Fibroblast of lung (primary cell): Measurements from ENCODE around the gene MARK4. TPM values are rescaled to one million over a fixed set of nuclear protein-coding genes. Genes with fewer than 3 reads are reported as not detected.

Experiments
- DNase-seq, 2 donors: peaks; one replicate each; pipeline versions ENCODE4 v3.0.0 to v3.0.0-alpha.2; 2010; ENCODE audit warnings: low read depth in 2 of 2
- H2AFZ ChIP-seq: 2 replicates; pipeline ENCODE4 v1.5.1; 2012; ENCODE audit warnings: low read length, control low read depth, inconsistent platforms
- H3K27ac ChIP-seq: 2 replicates; pipeline ENCODE4 v1.5.1; 2011; ENCODE audit warnings: low read length, control low read depth; ENCODE audit not compliant: insufficient read depth
- H3K27me3 ChIP-seq: 2 replicates; pipeline ENCODE4 v1.5.1; 2011; ENCODE audit warnings: mild to moderate bottlenecking, low read length; ENCODE audit not compliant: control insufficient read depth, insufficient read depth
- H3K36me3 ChIP-seq: 2 replicates; pipeline ENCODE4 v1.5.1; 2011; ENCODE audit warnings: low read length; ENCODE audit not compliant: control insufficient read depth, insufficient read depth
- H3K4me1 ChIP-seq: 2 replicates; pipeline ENCODE4 v1.5.1; 2011; ENCODE audit warnings: low read length; ENCODE audit not compliant: control insufficient read depth, insufficient read depth; ENCODE audit errors: extremely low read depth
- H3K4me2 ChIP-seq: 2 replicates; pipeline ENCODE4 v1.5.1; 2011; ENCODE audit warnings: low read length, control low read depth; ENCODE audit not compliant: insufficient read depth; ENCODE audit errors: extremely low read depth
- H3K4me3 ChIP-seq, 4 experiments: fragments of 200-600 bp in 1 of 4; sonication (generic) in 1 of 4; replicated peaks in 1 of 4; 2 replicates each; pipeline ENCODE4 v1.5.1; 2011 to 2016; ENCODE audit warnings: low read length in 4 of 4, low read depth in 3 of 4, mild to moderate bottlenecking in 3 of 4, control low read depth in 2 of 4, inconsistent platforms in 1 of 4, mixed read lengths in 1 of 4; ENCODE audit not compliant: insufficient read depth in 1 of 4; ENCODE audit errors: control extremely low read depth in 1 of 4
- H3K79me2 ChIP-seq: 2 replicates; pipeline ENCODE4 v1.5.1; 2012; ENCODE audit warnings: mild to moderate bottlenecking, low read length, inconsistent platforms; ENCODE audit not compliant: control insufficient read depth, insufficient read depth
- H3K9ac ChIP-seq: 2 replicates; pipeline ENCODE4 v1.5.1; 2011; ENCODE audit warnings: mild to moderate bottlenecking, low read length, control low read depth; ENCODE audit not compliant: insufficient read depth
- H3K9me3 ChIP-seq: 2 replicates; pipeline ENCODE4 v1.5.1; 2012; ENCODE audit warnings: low read depth, low read length; ENCODE audit not compliant: control insufficient read depth, insufficient read depth
- H4K20me1 ChIP-seq: 2 replicates; pipeline ENCODE4 v1.5.1; 2011; ENCODE audit warnings: low read length; ENCODE audit not compliant: control insufficient read depth, insufficient read depth; ENCODE audit errors: extremely low read depth
- CTCF ChIP-seq, 2 donors: IDR thresholded peaks in 1 of 2; conservative IDR thresholded peaks in 1 of 2; 1 replicate in 1 of 2; 2 replicates in 1 of 2; pipeline ENCODE4 v1.5.1; 2011 to 2012; ENCODE audit warnings: low read length in 2 of 2, control low read depth in 1 of 2, inconsistent platforms in 1 of 2, low read depth in 1 of 2, mild to moderate bottlenecking in 1 of 2
- EZH2 ChIP-seq: IDR thresholded peaks from 2 replicates; pipeline ENCODE4 v1.5.1; 2012; ENCODE audit warnings: low read length, control low read depth, mild to moderate bottlenecking; ENCODE audit errors: missing control alignments
- polyA plus RNA-seq, 2 donors: library from polyadenylated mRNA; depleted of rRNA in 1 of 2; stranded (reverse) in 1 of 2; unstranded in 1 of 2; fragments of >200 nt; gene quantifications; 2 replicates each; pipeline ENCODE4 v1.2.1, GENCODE V29; 2011 to 2012; ENCODE audit warnings: missing spikeins in 1 of 2
- total RNA-seq: library from RNA; depleted of rRNA; stranded (reverse); fragments of >200 nt; gene quantifications from 2 replicates; pipeline ENCODE4 v1.2.1, GENCODE V29; 2014

The MARK4 gene
- total and polyA plus RNA-seq, 2 donors (not counting 1 experiment from before 2014, with no cell fraction given), result 8.9 to 14.1 TPM

DNA sequence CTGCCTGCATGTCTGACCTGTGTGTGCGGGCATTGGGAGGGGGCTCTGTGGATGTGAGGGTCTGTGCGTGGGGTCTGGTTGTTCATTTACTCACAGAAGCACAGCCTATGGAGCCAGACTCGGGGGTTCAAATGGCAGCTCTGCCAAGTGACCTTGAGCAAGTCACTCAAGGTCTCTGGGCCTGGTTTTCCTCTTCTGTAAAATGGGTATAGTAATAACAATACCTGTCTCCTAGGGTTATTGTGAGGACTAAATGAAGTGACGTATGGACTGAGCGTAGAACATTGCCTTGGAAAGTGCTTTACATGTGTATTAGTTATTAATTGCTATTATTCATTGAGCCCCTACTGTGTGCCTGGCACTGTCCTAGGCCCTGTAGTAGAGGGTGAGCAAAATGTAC is 47.2 kb downstream of the MARK4 start:
- no peak overlapping the region for H3K4me3 ChIP-seq
- TF ChIP-seq CTCF (conservative IDR thresholded peaks at IDR 0.05 in 1 of 2, IDR thresholded peaks at IDR 0.05 in 1 of 2; ENCODE audit: low read depth in 1 of 2, low read length in 2 of 2), result no peak
- no peak for TF ChIP-seq EZH2
- H3K27me3 ChIP-seq, result no peaks in the 10 kb centered on the region
- no peak overlapping the region for H3K4me2 ChIP-seq
- H3K4me1 ChIP-seq, result no peaks in the 10 kb centered on the region
- no peaks in the 10 kb centered on the region for H3K79me2 ChIP-seq
- H3K27ac ChIP-seq, result no peak overlapping the region
- peaks cover 1% of the 10 kb centered on the region for H3K36me3 ChIP-seq
- H3K9ac ChIP-seq, result no peak overlapping the region
- no peak for DNase-seq
- H3K9me3 ChIP-seq, result no peaks in the 10 kb centered on the region
- no peaks in the 10 kb centered on the region for H4K20me1 ChIP-seq
- no peak overlapping the region for H2AFZ ChIP-seq

DNA sequence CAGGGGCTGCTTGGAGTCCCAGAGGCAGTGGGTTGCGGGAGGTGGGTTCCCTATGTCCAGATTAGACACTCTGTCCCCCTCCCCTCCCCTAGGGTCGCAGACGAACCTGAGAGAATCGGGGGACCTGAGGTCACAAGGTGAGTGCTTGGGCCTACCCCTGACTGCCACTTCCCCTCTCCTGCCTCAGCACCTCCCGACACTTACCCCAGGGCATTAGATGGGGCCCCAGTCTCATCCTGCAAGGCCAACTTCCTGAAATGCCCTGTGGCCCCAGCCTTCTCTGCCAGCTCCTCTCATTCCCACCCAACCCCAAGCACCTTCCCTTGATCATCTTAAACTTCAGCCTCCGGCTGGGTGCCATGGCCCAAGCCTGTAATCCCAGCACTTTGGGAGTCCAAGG is 48.6 kb downstream of the MARK4 start:
- H3K79me2 ChIP-seq, result no peaks in the 10 kb centered on the region
- no peaks in the 10 kb centered on the region for H3K27me3 ChIP-seq
- no peaks in the 10 kb centered on the region for H4K20me1 ChIP-seq
- H3K4me3 ChIP-seq, result no peak overlapping the region
- H3K27ac ChIP-seq, result no peak overlapping the region
- H3K9ac ChIP-seq, result no peak overlapping the region
- TF ChIP-seq EZH2 (no peak), CTCF (conservative IDR thresholded peaks at IDR 0.05 in 1 of 2, IDR thresholded peaks at IDR 0.05 in 1 of 2; ENCODE audit: low read depth in 1 of 2, low read length in 2 of 2) (no peak)
- no peak for DNase-seq
- no peak overlapping the region for H2AFZ ChIP-seq
- H3K4me2 ChIP-seq, result no peak overlapping the region
- H3K9me3 ChIP-seq, result no peaks in the 10 kb centered on the region
- H3K36me3 ChIP-seq, result peaks cover 1% of the 10 kb centered on the region
- H3K4me1 ChIP-seq, result no peaks in the 10 kb centered on the region

- no peaks in the 10 kb centered on the region for H3K36me3 ChIP-seq
- no peak overlapping the region for H3K4me2 ChIP-seq
- no peaks in the 10 kb centered on the region for H3K79me2 ChIP-seq
- no peak overlapping the region for H2AFZ ChIP-seq
- no peak overlapping the region for H3K27ac ChIP-seq
- no peaks in the 10 kb centered on the region for H3K4me1 ChIP-seq
- TF ChIP-seq EZH2 (no peak), CTCF (conservative IDR thresholded peaks at IDR 0.05 in 1 of 2, IDR thresholded peaks at IDR 0.05 in 1 of 2; ENCODE audit: low read depth in 1 of 2, low read length in 2 of 2) (no peak)
- H3K27me3 ChIP-seq, result no peaks in the 10 kb centered on the region
- no peaks in the 10 kb centered on the region for H3K9me3 ChIP-seq
- H4K20me1 ChIP-seq, result no peaks in the 10 kb centered on the region
- no peak for DNase-seq
- H3K9ac ChIP-seq, result no peak overlapping the region
- H3K4me3 ChIP-seq, result no peak overlapping the region
These were observed 51.3 kb downstream of the MARK4 start for GRCh38 chr19:45302416-45302815.
